Measurements from ENCODE around the gene HOXB1. TPM values are rescaled to one million over a fixed set of nuclear protein-coding genes. Genes with fewer than 3 reads are reported as not detected.
A peak's percentile ranks its signal among the peaks of the same experiment; 100 is the strongest.

Gene HOXB1
- not detected in 2 replicates for total RNA-seq

DNA sequence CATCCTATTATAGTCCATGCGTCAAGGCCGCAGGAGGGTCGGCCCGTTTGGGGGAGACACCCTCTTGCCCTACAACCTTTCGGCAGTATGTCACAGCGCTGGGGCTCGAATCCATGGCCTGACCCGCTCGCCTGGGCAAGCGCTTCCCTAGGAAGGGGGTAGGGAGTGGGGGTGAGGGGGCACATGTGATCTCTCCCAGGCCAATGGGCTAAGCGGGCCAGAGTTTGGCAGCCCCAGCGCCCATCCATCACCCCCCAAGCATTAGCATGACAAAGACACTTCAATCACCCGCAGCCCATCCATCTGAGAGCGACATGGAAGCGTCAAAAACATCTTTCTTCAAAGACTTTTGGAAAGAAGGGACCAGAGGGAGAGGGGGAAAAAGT is at the start of gene HOXB1:
Gene HOXB1 (minus strand): TSS at position 125 of the 386 bp plus-strand sequence. CDS start 107 bp downstream, at position 18.
- Mint-ChIP-seq H3K4me3 (no peak within 1 kb of the TSS), H3K4me1 (peaks cover 7% of the 10 kb centered on the region), H3K27me3 (peaks cover 26% of the 10 kb centered on the region), H3K9me3 (no peaks in the 10 kb centered on the region), H3K27ac (no peak within 1 kb of the TSS), H3K36me3 (ENCODE audit: low read depth) (peaks cover 4% of the 10 kb centered on the region)
- no peak for DNase-seq
- intact Hi-C loops (cut with micrococcal nuclease): no loop called here

DNA sequence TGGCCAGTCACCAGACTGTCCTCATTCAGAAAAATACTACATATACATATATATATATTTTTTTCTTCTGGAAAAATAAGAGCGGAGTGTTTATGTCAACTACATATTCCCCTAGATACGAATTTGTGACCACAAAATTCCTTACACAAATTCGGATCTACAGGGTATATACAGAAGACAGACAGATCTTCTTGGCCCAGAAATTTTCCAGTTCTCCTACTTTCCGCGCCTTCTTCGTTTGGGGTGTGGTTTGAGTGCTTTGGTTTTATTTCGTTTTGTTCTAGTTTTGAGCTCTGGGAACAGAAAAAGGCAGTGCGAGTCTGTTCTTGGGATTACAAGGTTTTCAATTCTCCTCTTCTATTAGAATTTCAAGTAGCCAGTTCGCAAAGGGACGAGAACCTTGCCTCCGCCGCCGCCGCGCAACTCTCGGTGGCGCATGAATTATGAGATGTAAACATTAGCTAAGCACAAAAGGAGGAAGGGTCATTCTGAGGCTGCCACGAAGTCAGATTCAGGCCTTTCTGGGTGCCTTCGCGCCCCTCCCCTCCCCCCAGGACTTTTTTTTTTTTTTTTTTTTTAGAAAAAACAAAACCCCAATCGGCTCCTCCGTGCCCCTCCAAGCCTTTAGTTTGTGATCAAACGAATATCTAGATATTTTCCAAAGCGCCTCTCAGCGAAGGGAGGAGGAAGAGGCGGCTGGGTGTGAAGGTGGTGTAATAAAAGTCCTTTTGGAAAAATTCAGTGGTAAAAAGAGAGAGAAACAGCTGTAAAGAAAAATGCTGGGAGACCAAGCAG is 49.1 kb upstream of the HOXB1 start:
- Mint-ChIP-seq H3K4me1 (peaks cover 62% of the 10 kb centered on the region), H3K27me3 (peaks cover 50% of the 10 kb centered on the region), H3K27ac (peak overlapping the region; percentile 42), H3K36me3 (ENCODE audit: low read depth) (peaks cover 8% of the 10 kb centered on the region), H3K4me3 (peak overlapping the region; percentile 92), H3K9me3 (no peaks in the 10 kb centered on the region)
- DNase-seq: peak; percentile 59
- intact Hi-C loops (cut with micrococcal nuclease): loop anchor here (2.0 kb wide), 1 partner anchor 37 kb away; no protein-coding TSS in a partner anchor

DNA sequence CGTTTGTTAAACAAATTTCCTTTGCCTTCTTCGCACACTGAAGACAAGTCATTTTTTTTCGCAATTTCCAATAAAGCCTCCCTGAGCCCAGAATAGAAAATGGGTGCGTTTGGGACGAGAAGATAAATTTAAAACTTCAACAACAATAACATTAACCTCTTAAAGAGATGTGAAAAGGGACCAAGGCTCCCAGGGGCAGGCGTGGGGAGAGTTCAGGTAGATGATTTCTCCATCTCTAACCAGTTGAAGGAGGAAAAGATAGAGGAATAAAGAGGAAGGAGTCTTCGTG is 48.6 kb upstream of the HOXB1 start:
- H3K4me1 Mint-ChIP-seq: peaks cover 58% of the 10 kb centered on the region
- H3K27me3 Mint-ChIP-seq: peaks cover 48% of the 10 kb centered on the region

DNA sequence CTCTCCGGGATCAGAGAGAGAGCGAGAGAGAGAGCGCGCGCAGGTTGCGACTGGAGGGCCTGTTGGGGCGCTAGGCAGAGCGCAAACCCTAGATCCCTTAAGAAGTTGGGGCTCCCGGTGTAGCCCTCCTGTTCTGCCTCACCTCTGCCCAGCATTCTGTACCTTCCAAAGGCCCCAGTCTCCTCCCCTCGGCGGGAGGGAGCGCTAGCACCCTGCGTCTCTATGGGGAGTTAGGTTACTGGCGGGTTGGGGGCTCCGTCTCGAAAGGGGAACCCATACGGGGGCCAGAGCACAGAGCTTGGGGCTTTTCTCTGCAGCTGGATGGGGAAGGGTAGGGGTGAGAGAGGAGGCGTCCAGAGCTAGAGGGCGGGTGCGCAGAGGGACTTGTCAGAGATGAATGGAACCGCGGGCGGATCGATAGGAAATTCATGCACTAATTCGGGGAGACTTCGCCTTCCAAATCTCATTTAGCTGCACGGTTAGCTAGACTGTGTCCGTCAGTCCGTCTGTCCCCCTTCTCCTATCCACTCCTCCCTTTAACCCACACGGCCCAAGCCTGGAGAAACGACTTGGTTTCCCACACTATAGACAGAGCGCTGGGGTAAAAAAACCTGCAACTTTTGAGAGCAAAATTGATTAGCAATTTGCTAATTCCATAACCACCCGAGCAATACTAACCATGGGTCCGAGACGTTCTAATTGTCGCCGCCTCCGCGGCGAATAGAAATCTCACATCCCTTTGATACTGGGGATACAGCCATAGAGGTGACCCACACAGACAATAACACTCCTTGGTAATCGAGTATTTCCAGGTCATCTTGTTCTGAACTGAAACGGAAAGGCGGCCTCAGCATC is 48.0 kb upstream of the HOXB1 start:
- Mint-ChIP-seq H3K36me3 (ENCODE audit: low read depth) (peaks cover 8% of the 10 kb centered on the region), H3K27me3 (peaks cover 44% of the 10 kb centered on the region), H3K4me1 (peaks cover 56% of the 10 kb centered on the region)

More for the DNA sequence above, 48.6 kb upstream of the HOXB1 start:
- peak overlapping the region; percentile 65 for H3K27ac Mint-ChIP-seq
- peaks cover 8% of the 10 kb centered on the region for H3K36me3 Mint-ChIP-seq (ENCODE audit: low read depth)
- H3K9me3 Mint-ChIP-seq: no peaks in the 10 kb centered on the region
- intact Hi-C loops (cut with micrococcal nuclease): loop anchor here (2.0 kb wide), 1 partner anchor 37 kb away; no protein-coding TSS in a partner anchor
- no peak for DNase-seq
- H3K4me3 Mint-ChIP-seq: peak overlapping the region; percentile 92

DNA sequence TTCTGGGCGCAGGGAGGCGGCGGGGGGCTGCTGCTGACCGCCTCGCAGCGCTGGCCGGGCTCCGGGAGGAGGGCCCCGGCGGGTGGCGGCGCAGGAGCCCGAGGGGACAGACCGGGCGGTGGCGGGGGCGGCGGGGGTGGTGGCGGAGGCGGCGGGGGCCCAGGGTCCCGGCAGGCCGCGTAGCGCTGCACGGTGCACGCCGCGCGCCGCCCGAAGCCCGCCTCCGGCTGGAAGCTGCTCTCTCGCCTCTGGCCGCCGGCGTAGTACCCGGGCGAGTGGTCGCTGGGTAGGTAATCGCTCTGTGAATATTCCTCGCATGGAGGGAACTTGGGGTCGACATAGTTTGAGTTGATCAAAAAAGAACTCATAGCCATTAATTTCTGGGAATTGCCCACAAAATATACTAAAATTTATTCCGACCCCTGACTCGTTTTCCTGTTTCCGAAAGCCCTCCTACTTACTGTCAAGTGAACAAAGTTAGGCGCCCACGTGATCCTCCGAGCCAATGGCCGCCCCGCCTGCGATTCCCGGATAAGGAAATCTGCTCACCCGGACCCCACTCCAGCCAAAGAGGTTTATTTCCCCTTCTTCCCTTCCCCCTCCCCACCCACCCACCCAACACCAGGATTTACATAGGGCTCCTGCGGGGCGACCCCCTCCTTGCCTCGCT is 47.3 kb upstream of the HOXB1 start, which contains the start of gene HOXB4:
Gene HOXB4 (minus strand): TSS at position 405 of the 670 bp plus-strand sequence. CDS start 31 bp downstream, at position 374.
- Mint-ChIP-seq H3K9me3 (no peaks in the 10 kb centered on the region), H3K27me3 (peaks cover 38% of the 10 kb centered on the region), H3K27ac (peak within 1 kb of the TSS; percentile 86), H3K4me1 (peaks cover 60% of the 10 kb centered on the region), H3K4me3 (peak within 1 kb of the TSS; percentile 92), H3K36me3 (ENCODE audit: low read depth) (peaks cover 5% of the 10 kb centered on the region)
- intact Hi-C loops (cut with micrococcal nuclease): loop anchor here (2.0 kb wide), 1 partner anchor 35 kb away; no protein-coding TSS in a partner anchor
- peak; percentile 93 for DNase-seq

More for the DNA sequence above, 48.0 kb upstream of the HOXB1 start:
- peak; percentile 63 for DNase-seq
- intact Hi-C loops (cut with micrococcal nuclease): loop anchor here (2.0 kb wide), 1 partner anchor 36 kb away; no protein-coding TSS in a partner anchor
- peak overlapping the region; percentile 92 for H3K4me3 Mint-ChIP-seq
- no peaks in the 10 kb centered on the region for H3K9me3 Mint-ChIP-seq
- peak overlapping the region; percentile 86 for H3K27ac Mint-ChIP-seq

DNA sequence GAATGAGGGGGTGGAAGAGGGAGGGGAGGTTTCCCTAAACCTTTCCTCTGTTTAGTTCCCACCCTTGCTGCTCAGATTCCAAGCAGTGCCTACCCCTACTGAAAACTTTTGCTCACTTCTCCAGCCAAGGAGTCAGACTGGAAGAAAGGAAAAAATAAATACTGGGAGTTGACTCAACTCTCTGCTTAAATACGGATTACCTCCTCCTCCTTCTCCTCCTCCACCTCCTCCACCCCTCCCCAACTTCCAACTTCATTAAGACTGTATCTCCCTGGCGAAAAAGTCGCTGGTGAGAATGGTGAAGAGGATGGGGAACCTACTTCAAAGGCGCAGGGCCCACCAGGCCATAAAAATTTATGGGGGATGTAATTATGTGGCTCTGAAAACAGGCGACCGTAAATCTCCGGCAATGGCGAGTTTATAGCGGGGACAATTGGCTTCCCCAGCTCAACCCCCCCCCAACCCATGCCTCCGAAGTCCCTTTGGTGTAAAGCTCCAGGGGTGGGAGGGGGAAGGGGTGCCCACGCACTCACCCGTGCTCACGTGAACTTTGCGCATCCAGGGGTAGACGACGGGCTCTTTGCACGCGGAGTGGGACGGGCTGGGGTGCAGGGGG is 46.6 kb upstream of the HOXB1 start:
- intact Hi-C loops (cut with micrococcal nuclease): no loop called here
- Mint-ChIP-seq H3K27ac (peak overlapping the region; percentile 81), H3K9me3 (no peaks in the 10 kb centered on the region), H3K4me3 (peak overlapping the region; percentile 86), H3K27me3 (peaks cover 32% of the 10 kb centered on the region), H3K36me3 (ENCODE audit: low read depth) (peaks cover 5% of the 10 kb centered on the region), H3K4me1 (peaks cover 54% of the 10 kb centered on the region)
- DNase-seq: peak; percentile 69

DNA sequence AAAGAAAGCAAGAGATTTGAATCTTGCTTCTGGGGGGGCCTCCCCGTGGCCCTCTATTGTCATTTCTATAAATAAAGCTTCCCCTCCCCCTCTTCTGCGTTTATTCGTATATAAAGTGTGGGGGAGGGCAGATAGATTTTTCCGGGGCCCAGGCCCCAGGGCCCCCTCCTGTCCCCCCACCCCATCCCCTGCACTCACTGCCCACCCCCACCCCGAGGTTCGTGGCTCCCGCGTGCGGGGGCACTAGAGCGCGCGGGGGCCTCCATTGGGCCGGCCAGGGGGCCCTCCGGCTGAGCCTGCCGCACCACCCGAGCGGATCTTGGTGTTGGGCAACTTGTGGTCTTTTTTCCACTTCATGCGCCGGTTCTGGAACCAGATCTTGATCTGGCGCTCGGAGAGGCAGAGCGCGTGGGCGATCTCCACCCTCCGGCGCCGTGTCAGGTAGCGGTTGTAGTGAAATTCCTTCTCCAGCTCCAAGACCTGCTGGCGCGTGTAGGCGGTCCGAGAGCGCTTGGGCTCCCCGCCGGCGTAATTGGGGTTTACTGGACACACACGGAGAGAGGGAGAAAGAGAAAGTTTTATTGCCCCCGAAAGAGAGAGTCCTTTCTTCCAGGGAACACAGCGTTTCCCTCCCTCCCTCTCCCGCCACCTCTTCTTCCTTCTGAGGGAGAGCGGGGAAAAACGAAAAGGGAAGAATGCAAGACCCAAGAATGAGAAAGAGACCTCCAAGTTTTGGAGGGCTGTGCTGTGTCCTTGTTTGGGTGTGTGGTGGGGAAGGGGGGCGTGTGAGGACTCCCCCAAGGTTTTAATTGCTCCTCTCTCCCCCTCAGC is 45.9 kb upstream of the HOXB1 start:
- peaks cover 51% of the 10 kb centered on the region for H3K4me1 Mint-ChIP-seq
- H3K9me3 Mint-ChIP-seq: no peaks in the 10 kb centered on the region
- H3K36me3 Mint-ChIP-seq (ENCODE audit: low read depth): peaks cover 5% of the 10 kb centered on the region
- H3K27ac Mint-ChIP-seq: peak overlapping the region; percentile 71
- H3K27me3 Mint-ChIP-seq: peaks cover 27% of the 10 kb centered on the region
- intact Hi-C loops (cut with micrococcal nuclease): no loop called here
- DNase-seq: peak; percentile 68
- peak overlapping the region; percentile 86 for H3K4me3 Mint-ChIP-seq

DNA sequence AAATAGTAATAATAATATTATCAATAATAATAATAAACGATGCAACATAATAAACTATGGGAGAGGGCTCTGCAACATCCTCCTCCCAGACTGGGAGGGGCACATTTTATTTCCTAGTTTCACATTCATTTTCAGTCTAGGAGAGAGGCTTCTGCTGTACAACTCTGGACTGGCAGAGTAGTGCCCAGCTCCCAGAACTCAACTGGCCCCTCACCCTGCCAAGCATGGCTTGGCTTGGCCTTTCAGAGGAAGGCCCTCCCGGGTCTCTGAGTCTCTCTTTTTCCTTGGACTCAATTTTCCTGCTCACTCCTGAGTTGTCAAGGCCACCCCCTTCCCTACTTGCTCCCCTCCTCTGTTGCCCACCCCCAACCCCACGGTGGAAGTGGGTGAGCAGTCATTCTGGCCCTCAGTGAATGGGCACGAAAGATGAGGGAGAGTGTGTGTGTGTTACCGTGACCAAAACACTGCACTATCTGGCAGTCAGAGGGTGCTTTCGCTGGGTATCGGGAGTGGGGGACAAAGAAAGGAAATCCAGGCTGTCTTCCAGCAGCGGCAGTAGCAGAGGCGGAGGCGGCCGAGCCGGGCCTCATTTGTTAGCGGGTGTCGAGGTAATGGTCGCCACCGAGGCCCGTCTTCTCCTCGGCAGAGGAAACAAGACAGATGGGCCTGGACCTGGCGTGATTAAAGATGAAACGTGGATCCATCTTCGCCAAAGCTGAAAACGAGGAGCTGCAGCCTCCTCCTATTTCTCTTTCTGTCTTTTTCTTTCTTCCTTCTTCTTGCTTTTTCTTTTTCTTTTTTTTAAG is 45.1 kb upstream of the HOXB1 start:
- H3K27ac Mint-ChIP-seq: peak overlapping the region; percentile 18
- H3K36me3 Mint-ChIP-seq (ENCODE audit: low read depth): peaks cover 7% of the 10 kb centered on the region
- intact Hi-C loops (cut with micrococcal nuclease): no loop called here

DNA sequence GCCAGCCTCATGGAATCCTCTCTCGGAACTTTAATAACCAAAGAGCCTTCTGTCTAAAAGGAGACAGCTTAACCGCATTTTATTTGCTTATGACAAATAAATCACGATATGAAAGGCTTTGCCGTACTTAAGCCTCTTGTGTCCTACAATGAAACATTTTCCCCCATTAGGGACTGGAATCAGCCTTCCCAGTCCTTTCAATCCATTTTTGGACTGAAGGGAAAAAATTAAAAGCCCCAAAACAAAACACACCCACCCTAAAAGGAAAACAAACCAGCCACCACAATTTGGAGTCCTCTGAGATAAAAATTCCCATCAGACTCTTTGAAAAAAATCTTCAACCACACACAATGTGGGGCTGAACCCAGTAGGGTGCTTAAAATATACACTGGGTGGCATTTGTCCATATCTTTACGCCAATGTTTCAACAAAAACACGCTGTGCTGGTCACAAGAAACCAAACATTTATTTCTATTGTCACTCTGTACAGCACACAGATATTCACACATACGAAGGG is 44.3 kb upstream of the HOXB1 start:
- Mint-ChIP-seq H3K36me3 (ENCODE audit: low read depth) (peaks cover 6% of the 10 kb centered on the region), H3K27ac (no peak overlapping the region), H3K4me3 (no peak overlapping the region), H3K9me3 (no peaks in the 10 kb centered on the region), H3K27me3 (peaks cover 12% of the 10 kb centered on the region), H3K4me1 (peaks cover 37% of the 10 kb centered on the region)
- intact Hi-C loops (cut with micrococcal nuclease): no loop called here
- DNase-seq: no peak

More for the DNA sequence above, 45.1 kb upstream of the HOXB1 start:
- no peaks in the 10 kb centered on the region for H3K9me3 Mint-ChIP-seq
- peak; percentile 70 for DNase-seq
- peak overlapping the region; percentile 60 for H3K4me3 Mint-ChIP-seq
- H3K4me1 Mint-ChIP-seq: peaks cover 43% of the 10 kb centered on the region
- H3K27me3 Mint-ChIP-seq: peaks cover 19% of the 10 kb centered on the region

DNA sequence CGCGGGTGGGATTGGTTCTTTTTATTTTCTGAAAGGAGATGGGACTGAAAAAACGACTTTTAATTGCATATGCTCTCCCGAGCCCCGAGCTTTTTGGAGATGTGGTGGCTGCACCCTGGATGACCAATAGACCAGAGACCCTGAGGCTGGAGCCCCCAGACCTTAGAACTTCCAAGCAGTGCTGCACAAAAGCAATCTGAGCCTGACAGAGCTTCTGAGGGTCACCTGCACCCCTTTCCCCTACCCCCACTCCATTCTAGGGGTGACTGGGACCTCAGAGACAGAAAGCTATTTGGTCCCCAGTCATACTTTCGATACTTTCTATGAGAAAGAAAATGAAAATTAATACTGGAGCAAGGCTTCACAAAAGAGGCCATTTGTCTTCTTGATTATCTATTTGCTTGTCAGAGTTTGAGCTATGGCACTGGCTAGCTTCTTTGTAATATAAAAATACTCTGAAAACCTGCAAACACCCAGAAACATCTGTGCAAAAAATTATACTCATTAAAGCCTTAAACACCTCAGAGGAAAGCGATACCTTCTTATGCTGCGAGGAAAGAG is 43.8 kb upstream of the HOXB1 start:
- H3K4me3 Mint-ChIP-seq: no peak overlapping the region
- H3K4me1 Mint-ChIP-seq: peaks cover 34% of the 10 kb centered on the region
- intact Hi-C loops (cut with micrococcal nuclease): no loop called here
- H3K27me3 Mint-ChIP-seq: peaks cover 11% of the 10 kb centered on the region
- peaks cover 7% of the 10 kb centered on the region for H3K36me3 Mint-ChIP-seq (ENCODE audit: low read depth)
- H3K27ac Mint-ChIP-seq: no peak overlapping the region
- DNase-seq: no peak
- H3K9me3 Mint-ChIP-seq: no peaks in the 10 kb centered on the region

DNA sequence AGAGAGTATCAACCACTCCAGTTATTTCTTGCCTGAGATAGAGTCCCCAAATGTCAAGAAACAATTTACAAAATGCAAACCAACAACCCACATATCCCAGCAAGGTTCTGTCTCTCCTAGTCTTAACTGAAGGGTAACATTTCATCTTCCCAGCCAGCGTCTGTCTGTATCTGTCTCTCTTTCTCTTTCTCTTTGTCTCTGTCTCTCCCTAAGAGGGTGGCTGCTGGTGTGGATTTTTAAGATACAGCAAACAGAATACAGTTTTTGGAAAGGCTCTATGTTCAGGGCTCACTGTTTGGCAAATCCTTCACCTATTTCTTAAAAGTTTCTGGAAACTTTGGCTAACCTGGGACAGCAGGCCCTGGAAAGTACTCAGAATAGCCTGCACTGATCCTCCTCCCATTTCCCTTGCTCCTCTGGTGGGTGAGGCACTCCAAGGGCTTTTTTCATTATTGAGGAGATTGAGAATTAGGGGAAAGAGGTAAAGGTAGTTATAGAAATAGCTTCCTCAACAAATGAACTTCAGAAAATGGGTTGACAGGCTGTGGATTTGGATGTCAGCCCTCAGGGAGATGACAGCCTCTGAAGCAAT is 41.1 kb upstream of the HOXB1 start:
- Mint-ChIP-seq H3K36me3 (ENCODE audit: low read depth) (peaks cover 17% of the 10 kb centered on the region), H3K27ac (no peak overlapping the region), H3K9me3 (no peaks in the 10 kb centered on the region), H3K4me1 (peaks cover 23% of the 10 kb centered on the region), H3K27me3 (peaks cover 15% of the 10 kb centered on the region), H3K4me3 (no peak overlapping the region)
- intact Hi-C loops (cut with micrococcal nuclease): no loop called here
- DNase-seq: no peak
